ENCODE measurements around the gene SLC35B1. TPM values are rescaled to one million over a fixed set of nuclear protein-coding genes. Genes with fewer than 3 reads are reported as not detected.
"Not testable (repeated sequence)": the region's sequence is repeated elsewhere in the genome, so short reads cannot be mapped to it uniquely, and the experiment has no call there.

SLC35B1 gene
- total and polyA plus RNA-seq, 8 donors: 48.8 to 74.9 (median 62.0) TPM

DNA sequence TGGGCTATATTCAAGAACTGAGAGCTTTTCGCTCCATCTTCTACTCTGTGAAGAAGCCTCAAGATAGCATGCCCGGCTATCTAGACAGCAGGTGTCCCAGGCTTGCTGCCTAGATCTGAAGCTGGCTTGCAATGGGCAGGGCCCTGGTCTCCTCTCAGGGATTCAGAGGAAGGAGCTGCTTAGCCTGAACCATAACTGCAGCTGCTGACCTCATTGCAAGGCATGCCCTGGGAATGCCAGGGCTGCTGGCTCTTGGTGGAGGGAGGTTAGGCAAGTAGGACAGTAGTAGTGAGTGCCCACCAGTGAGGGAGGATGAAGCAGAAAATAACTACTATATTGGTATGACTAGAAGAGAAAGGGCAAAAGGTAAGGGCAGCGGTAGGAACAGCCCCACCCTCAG is 21.3 kb upstream of the SLC35B1 start:
- intact Hi-C loops (cut with DNase I): no loop called here
- Histone ChIP-seq H3K36me3 (peaks cover 0 to 5% of the 10 kb centered on the region in 2 donors), H3K4me1 (peaks cover 13 to 33% of the 10 kb centered on the region in 2 donors), H3K27ac (no peak overlapping the region), H3K27me3 (no peaks in the 10 kb centered on the region), H3K9me3 (no peaks in the 10 kb centered on the region), H3K4me3 (no peak overlapping the region)
- DNase-seq (no peak), ATAC-seq (no peak)
- TF ChIP-seq, protein P1, sequence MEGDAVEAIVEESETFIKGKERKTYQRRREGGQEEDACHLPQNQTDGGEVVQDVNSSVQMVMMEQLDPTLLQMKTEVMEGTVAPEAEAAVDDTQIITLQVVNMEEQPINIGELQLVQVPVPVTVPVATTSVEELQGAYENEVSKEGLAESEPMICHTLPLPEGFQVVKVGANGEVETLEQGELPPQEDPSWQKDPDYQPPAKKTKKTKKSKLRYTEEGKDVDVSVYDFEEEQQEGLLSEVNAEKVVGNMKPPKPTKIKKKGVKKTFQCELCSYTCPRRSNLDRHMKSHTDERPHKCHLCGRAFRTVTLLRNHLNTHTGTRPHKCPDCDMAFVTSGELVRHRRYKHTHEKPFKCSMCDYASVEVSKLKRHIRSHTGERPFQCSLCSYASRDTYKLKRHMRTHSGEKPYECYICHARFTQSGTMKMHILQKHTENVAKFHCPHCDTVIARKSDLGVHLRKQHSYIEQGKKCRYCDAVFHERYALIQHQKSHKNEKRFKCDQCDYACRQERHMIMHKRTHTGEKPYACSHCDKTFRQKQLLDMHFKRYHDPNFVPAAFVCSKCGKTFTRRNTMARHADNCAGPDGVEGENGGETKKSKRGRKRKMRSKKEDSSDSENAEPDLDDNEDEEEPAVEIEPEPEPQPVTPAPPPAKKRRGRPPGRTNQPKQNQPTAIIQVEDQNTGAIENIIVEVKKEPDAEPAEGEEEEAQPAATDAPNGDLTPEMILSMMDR (IDR thresholded peaks at IDR 0.05): no peak

GRCh38 chr17:49728425-49728824 is 20.7 kb upstream of the SLC35B1 start:
- H3K4me3 ChIP-seq: no peak overlapping the region
- peaks cover 13 to 34% of the 10 kb centered on the region in 2 donors for H3K4me1 ChIP-seq
- H3K27ac ChIP-seq: peak overlapping the region in 1 of 2 donors; percentile 31
- no peaks in the 10 kb centered on the region for H3K27me3 ChIP-seq
- no peak for ATAC-seq
- TF ChIP-seq, protein P1 (IDR thresholded peaks at IDR 0.05): no peak
- intact Hi-C loops (cut with DNase I): no loop called here
- no peak for DNase-seq
- no peaks in the 10 kb centered on the region for H3K9me3 ChIP-seq
- peaks cover 0 to 5% of the 10 kb centered on the region in 2 donors for H3K36me3 ChIP-seq

DNA sequence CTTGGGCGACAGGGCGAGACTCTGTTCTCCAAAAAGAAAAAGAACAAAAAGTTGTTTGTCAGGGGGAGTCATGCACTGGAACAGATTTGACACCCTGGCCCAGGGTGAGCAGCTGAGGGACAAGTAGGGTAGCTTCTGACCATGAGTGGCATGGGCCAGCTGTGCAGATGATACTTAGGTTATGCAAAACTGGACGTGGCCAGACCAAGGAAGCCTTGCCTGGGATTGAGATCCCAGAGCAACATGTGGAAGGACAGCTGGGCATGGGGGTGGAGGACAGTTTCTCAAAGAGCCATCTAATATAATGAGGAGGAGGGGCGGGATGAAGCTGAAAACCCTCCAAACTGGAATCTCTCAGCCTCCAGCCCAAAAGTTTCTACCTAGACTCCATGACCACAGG is 19.6 kb upstream of the SLC35B1 start:
- no peaks in the 10 kb centered on the region for H3K9me3 ChIP-seq
- H3K4me1 ChIP-seq: peaks cover 13 to 36% of the 10 kb centered on the region in 2 donors
- peaks cover 0 to 6% of the 10 kb centered on the region in 2 donors for H3K36me3 ChIP-seq
- no peak for DNase-seq
- H3K27me3 ChIP-seq: no peaks in the 10 kb centered on the region
- H3K27ac ChIP-seq: no peak overlapping the region
- TF ChIP-seq, protein P1 (IDR thresholded peaks at IDR 0.05): no peak
- no peak overlapping the region for H3K4me3 ChIP-seq
- no peak for ATAC-seq
- intact Hi-C loops (cut with DNase I): no loop called here

GRCh38 chr17:49725452-49726130 is 17.8 kb upstream of the SLC35B1 start:
- TF ChIP-seq, protein P1 (IDR thresholded peaks at IDR 0.05): no peak
- ATAC-seq (no peak), DNase-seq (no peak)
- peaks cover 0 to 23% of the 10 kb centered on the region in 2 donors for H3K36me3 ChIP-seq
- H3K27me3 ChIP-seq: no peaks in the 10 kb centered on the region
- H3K4me1 ChIP-seq: peaks cover 8 to 34% of the 10 kb centered on the region in 2 donors
- no peak overlapping the region for H3K27ac ChIP-seq
- no peak overlapping the region for H3K4me3 ChIP-seq
- no peaks in the 10 kb centered on the region for H3K9me3 ChIP-seq
- intact Hi-C loops (cut with DNase I): no loop called here

DNA sequence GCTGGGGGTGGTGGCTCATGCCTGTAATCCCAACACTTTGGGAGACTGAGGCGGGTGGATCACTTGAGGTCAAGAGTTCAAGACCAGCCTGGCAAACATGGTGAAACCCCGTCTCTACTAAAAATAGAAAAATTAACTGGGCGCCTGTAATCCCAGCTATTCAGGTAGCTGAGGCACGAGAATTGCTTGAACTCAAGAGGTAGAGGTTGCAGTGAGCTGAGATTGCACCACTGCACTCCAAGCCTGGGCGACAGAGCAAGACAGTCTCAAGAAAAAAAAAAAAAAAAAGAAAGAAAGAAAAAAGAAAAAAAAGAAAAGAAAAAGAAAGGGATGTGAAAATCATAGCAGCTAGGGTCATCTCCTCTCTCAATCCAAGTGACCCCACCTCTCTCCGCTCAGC is 16.8 kb upstream of the SLC35B1 start:
- DNase-seq; H3K27me3 ChIP-seq; H3K4me3 ChIP-seq; H3K9me3 ChIP-seq; H3K27ac ChIP-seq; intact Hi-C loops (cut with DNase I): not testable (repeated sequence)
- Histone ChIP-seq H3K4me1 (peaks cover 0 to 24% of the 10 kb centered on the region in 2 donors), H3K36me3 (peaks cover 0 to 33% of the 10 kb centered on the region in 2 donors)
- ATAC-seq: peak; percentile 50

All from left lung (tissue), 10 donors.